ENCODE measurements around the gene PIK3CD.

The PIK3CD gene

DNA sequence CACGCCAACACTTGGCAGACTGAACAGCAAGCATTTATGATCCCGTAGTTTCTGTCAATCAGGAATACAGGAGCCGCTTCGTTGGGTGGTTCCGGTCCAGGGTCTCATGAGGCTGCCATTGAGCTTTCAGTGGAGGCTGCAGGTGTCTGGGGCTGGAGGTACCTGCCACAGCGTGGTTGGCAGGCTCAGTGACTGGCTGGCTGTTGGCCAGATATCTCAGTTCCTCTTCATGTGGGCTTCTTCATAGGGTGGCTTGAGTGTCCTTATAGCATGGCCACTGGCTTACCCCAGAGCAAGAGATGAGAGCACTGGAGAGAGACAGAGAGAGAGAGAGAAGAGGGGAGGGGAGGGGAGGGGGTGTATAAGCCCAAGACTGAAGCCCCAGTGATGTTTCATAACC is 29.3 kb downstream of the PIK3CD start:
- DNase-seq (ENCODE audit: insufficient read length) (no peak), FAIRE-seq (no peak)
- TF ChIP-seq TAF1 (IDR thresholded peaks at IDR 0.05; ENCODE audit: borderline replicate concordance, low read depth, low read length) (no peak), POLR2AphosphoS5 (IDR thresholded peaks at IDR 0.05; ENCODE audit: low read depth, low read length) (no peak), POLR2A (IDR thresholded peaks at IDR 0.05; ENCODE audit: low read depth, low read length) (no peak)

DNA sequence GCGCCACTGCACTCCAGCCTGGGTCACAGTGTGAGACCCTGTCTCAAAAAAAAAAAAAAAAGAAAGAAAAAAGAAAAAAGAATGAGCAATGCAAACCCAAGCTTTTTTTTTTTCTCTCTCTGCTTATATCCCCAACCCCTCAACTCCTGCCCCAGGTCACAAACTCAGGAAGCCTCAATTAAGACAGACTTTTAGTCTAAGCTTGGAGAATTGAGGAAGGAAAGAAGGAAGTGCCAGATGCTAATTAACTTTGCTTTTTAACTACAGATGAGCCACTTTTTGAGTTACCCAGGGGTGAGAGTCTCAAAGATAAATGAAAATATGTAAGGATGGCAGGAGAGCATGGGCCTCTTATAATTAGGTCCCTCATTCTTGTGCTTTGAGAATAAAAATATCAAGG is 33.3 kb downstream of the PIK3CD start:
- DNase-seq (ENCODE audit: insufficient read length) (no peak), FAIRE-seq (no peak)
- TF ChIP-seq POLR2AphosphoS5 (IDR thresholded peaks at IDR 0.05; ENCODE audit: low read depth, low read length) = no peak
- no peak for TF ChIP-seq TAF1 (IDR thresholded peaks at IDR 0.05; ENCODE audit: borderline replicate concordance, low read depth, low read length)
- TF ChIP-seq POLR2A (IDR thresholded peaks at IDR 0.05; ENCODE audit: low read depth, low read length) = no peak

DNA sequence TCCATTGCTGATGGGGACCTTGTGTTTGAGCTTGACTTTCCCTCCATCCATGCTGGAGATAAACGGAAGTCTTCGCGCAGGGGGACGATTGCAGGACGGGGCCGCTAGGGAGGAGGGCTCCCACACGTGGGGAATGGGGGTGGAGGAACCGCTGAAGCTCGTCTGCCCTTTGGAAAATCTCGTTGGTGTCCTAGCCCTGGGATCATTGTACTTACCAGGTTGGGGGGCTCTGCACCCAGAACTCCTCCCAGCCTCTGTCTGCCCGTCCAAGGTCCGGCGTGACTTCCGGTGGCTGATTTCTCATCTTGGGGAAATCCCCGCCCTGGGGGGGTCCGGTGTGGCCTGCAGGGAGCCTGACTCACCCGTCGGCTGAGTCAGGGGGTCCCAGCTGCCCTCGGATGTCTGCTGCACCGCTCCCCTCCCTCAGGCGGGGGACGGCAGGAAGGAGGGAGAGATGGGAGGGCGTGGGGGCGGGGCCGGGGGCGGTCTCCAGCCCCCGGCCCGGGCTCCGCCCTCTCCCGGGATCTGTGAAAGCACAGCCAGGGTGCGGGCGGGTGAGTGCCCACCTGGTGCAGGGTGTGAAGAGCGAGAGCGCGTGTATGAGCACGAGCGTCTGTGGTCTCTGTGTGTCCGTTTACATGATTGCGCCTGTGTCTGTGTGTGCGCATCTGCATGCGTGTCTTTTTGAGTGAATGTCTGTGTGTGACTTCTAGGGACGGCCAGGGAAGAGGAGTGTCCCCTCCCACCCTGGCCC is 35.8 kb downstream of the PIK3CD start:
- FAIRE-seq (peak; percentile 91), DNase-seq (ENCODE audit: insufficient read length) (peak; percentile 62)
- TF ChIP-seq POLR2AphosphoS5 (IDR thresholded peaks at IDR 0.05; ENCODE audit: low read depth, low read length) (peak; percentile 37; the same call in 1 of the 2 replicates), POLR2A (IDR thresholded peaks at IDR 0.05; ENCODE audit: low read depth, low read length) (0 out of 2 replicates have a peak, but pooled peaks have one; percentile 43), TAF1 (IDR thresholded peaks at IDR 0.05; ENCODE audit: borderline replicate concordance, low read depth, low read length) (no peak)

DNA sequence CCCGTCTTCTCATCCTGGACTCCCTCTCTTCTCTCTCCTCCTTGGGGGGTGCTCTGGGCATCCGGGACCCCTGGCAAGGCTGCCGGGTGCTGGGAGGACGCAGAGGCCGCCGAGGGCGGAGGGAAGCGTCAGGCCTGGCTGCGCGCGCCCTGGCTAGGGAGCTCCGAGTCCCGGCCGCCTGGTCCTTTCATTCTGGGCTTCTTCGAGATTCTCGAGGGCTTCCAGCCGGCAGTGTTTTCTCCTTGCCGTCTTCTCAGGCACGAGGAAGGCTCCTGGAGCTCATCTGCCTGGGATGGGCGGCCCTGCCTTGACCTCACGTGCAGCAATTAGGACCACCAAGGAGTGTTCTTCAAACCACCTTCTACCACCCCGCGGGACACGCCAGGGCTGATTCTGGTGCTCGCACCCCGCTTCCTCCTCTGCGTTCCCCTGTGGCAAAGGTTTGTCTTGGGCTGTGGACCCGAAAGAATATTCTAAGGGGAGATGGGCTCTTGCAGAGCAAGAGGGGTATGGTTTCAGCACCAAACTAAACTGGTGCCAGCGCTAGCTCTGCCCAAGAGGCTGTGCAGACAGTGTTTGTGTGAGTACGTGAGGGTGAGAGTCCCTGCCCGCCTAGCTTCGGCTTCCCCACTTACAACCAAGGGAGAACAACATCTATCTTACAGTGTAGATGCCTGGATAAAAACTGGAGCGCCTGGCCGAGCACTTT is 36.5 kb downstream of the PIK3CD start:
- FAIRE-seq = peak; percentile 66
- no peak for DNase-seq (ENCODE audit: insufficient read length)
- TF ChIP-seq POLR2A (IDR thresholded peaks at IDR 0.05; ENCODE audit: low read depth, low read length) (peak; percentile 3; the same call in 1 of the 2 replicates), POLR2AphosphoS5 (IDR thresholded peaks at IDR 0.05; ENCODE audit: low read depth, low read length) (no peak)

DNA sequence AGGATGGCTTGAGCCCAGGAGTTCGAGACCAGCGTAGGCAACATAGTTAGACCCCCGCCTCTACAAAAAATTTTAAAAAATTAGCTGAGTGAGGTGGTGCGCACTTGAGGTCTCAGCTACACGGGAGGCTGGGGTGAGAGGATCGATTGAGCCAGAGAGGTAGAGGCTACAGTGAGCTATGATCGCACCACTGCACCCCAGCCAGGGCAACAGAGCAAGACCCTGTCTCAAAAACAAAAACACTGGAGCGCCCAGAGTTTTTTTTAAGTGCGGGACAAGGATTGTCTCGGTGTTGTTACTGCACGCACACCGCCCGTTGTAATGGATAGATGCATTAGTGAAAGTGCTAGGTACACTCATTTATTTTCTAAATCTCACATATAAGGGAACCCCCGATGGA is 37.1 kb downstream of the PIK3CD start:
- FAIRE-seq (peak; percentile 57), DNase-seq (ENCODE audit: insufficient read length) (no peak)
- TF ChIP-seq TAF1 (IDR thresholded peaks at IDR 0.05; ENCODE audit: borderline replicate concordance, low read depth, low read length) (no peak), POLR2A (IDR thresholded peaks at IDR 0.05; ENCODE audit: low read depth, low read length) (no peak), POLR2AphosphoS5 (IDR thresholded peaks at IDR 0.05; ENCODE audit: low read depth, low read length) (no peak)

DNA sequence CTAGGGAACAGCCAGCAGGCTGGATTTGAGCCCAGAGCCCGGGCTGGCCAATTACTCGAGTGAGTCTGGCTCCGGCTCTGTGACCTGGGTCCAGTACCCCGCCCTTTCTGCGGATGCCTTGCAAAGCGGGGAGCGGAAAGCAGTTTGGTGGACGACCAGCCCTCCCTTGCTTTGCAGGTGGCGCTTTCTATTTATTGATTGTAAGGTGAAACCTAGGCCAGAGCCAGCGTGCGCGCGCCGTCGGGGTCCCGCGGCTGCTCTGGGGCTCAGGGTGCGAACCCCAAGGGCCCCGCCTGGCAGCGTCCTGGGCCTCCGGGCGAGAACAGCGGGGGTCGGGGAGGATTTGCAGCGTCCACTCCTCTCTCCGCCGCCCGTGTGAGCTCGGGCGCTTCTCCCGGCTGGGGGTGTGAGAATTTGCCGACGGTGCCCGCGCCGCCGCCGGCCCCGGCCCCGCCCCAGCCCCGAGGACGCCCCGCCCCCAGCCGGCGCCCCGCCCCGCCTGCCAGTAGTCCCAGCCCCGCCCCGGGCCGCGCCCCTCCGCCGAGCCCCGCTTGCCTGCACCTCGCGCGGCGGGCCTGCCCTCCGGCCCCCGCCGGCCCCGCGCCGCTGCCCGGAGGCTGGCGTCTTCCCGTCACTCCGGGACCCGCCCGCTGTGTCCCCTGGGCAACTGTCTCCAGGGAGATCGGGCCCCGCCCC is 37.6 kb downstream of the PIK3CD start:
- FAIRE-seq (peak; percentile 27), DNase-seq (ENCODE audit: insufficient read length) (peak; percentile 74)
- TF ChIP-seq TAF1 (IDR thresholded peaks at IDR 0.05; ENCODE audit: borderline replicate concordance, low read depth, low read length) = no peak
- no peak for TF ChIP-seq POLR2A (IDR thresholded peaks at IDR 0.05; ENCODE audit: low read depth, low read length)
- TF ChIP-seq POLR2AphosphoS5 (IDR thresholded peaks at IDR 0.05; ENCODE audit: low read depth, low read length) = no peak

DNA sequence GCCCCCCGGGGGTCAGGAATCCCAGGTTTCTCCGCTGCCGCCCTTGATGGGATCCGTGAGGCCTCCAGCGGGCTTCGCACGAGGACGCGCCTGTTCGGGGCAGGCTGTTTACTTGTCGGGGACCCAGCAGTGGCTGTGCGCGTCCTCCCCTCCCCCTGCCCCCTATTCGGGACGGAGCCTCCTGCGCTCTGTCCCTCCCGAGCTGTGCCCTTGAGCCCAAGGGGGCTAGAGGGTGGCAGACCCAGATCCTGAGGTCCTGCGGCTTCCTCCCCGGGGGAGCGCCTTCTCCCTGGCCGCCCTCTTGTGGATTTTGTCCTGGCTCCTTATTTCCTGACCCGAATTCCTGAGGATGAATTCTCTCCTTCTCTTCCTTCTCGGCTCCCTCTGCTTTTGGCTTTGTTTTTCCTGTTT is 38.4 kb downstream of the PIK3CD start:
- TF ChIP-seq POLR2AphosphoS5 (IDR thresholded peaks at IDR 0.05; ENCODE audit: low read depth, low read length) = no peak
- TF ChIP-seq TAF1 (IDR thresholded peaks at IDR 0.05; ENCODE audit: borderline replicate concordance, low read depth, low read length) = no peak
- no peak for TF ChIP-seq POLR2A (IDR thresholded peaks at IDR 0.05; ENCODE audit: low read depth, low read length)
- DNase-seq (ENCODE audit: insufficient read length) = no peak
- no peak for FAIRE-seq

DNA sequence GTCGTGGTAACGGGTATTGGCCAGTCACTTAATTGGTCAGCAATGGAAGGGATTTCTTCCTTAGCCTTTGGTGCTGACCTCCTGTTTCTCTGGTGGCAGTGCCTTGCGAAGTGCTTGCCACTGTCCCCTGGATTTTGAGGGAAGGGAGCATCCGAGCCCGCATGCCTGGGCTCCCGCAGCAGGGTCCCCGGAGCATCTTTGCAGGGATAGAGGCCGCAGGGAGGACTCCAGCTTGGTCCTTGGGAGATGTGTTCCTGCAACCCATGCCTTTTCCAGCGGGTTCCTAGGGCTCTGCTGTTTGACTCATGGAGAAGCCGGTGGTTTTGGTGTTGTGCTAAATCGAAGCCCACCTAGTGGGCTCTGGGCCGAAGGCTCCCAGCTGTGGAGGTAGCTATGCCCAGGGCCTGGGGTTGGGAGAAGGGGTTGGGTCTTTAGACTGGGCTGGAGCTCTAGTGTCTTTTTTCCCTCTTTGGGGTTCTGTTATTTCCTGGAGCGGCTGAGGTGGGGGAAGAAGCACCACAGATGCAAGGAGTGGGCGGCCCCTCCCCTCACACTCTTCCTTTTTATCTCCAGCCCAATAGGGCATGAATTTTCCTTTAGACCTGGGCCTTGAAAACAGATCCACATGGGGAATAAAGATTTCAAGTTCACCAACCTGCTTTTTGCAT is 39.0 kb downstream of the PIK3CD start:
- FAIRE-seq (no peak), DNase-seq (ENCODE audit: insufficient read length) (no peak)
- TF ChIP-seq POLR2AphosphoS5 (IDR thresholded peaks at IDR 0.05; ENCODE audit: low read depth, low read length) = no peak
- no peak for TF ChIP-seq POLR2A (IDR thresholded peaks at IDR 0.05; ENCODE audit: low read depth, low read length)
- TF ChIP-seq TAF1 (IDR thresholded peaks at IDR 0.05; ENCODE audit: borderline replicate concordance, low read depth, low read length) = no peak

DNA sequence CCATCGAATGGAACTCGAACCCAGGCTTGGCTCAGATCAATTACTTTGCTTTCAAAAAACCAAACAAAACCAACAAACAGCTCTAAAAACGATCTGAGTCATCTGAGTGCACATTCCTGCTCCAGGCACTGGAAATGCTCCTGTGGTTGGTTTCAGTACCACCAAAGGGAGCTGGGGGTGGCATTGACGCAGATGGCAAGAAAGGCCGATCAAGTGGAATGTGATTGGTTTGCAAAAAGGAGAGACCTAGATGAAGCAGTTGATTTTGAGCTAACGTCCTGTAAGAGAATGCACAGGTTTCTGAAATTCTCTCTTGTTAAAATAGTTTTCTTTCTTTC is 39.5 kb downstream of the PIK3CD start:
- TF ChIP-seq POLR2AphosphoS5 (IDR thresholded peaks at IDR 0.05; ENCODE audit: low read depth, low read length) = no peak
- FAIRE-seq (no peak), DNase-seq (ENCODE audit: insufficient read length) (no peak)

DNA sequence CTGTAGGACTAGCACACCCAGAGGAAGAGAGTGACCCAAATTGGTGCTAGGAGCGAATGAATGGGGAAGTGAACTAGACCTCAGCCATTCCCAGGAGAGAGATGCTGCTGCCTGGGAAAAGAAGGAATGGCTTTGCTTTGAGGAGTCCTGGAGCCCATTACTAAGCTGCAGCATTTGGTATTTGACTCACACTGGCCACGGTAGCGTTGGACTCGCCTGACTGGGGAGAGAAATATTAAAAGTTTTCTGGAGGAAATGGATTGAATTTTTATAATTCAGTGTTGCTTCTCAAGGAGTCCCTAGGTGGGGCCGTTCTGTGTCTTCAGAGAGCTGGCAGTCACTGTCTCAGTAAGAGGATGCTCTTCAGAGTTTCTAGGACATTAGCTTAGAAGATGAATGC is 40.2 kb downstream of the PIK3CD start:
- FAIRE-seq = no peak

DNA sequence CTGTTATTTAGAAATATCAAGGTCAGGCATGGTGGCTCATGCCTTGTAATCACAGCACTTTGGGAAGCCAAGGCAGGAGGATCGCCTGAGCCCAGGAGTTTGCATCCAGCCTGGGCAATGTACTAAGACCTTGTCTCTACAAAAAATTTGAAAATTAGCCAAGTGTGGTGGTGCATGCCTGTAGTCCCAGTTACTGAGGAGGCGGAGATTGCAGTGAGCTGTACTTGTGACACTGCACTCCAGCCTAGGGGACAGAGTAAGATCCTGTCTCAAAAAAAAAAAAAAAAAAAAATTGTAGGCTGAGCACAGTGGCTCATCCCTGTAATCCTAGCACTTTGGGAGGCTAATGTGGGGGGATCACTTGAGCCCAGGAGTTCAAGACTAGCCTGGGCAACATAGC is 45.3 kb downstream of the PIK3CD start:
- TF ChIP-seq POLR2AphosphoS5 (IDR thresholded peaks at IDR 0.05; ENCODE audit: low read depth, low read length) (no peak), TAF1 (IDR thresholded peaks at IDR 0.05; ENCODE audit: borderline replicate concordance, low read depth, low read length) (no peak), POLR2A (IDR thresholded peaks at IDR 0.05; ENCODE audit: low read depth, low read length) (no peak)
- FAIRE-seq (no peak), DNase-seq (ENCODE audit: insufficient read length) (no peak)

More for the DNA sequence above, 40.2 kb downstream of the PIK3CD start:
- TF ChIP-seq POLR2AphosphoS5 (IDR thresholded peaks at IDR 0.05; ENCODE audit: low read depth, low read length) = no peak
- TF ChIP-seq POLR2A (IDR thresholded peaks at IDR 0.05; ENCODE audit: low read depth, low read length) = no peak
- no peak for TF ChIP-seq TAF1 (IDR thresholded peaks at IDR 0.05; ENCODE audit: borderline replicate concordance, low read depth, low read length)
- no peak for DNase-seq (ENCODE audit: insufficient read length)

All from GM12892 (cell line).